Measurements from ENCODE around the gene ECM1.

The ECM1 gene

DNA sequence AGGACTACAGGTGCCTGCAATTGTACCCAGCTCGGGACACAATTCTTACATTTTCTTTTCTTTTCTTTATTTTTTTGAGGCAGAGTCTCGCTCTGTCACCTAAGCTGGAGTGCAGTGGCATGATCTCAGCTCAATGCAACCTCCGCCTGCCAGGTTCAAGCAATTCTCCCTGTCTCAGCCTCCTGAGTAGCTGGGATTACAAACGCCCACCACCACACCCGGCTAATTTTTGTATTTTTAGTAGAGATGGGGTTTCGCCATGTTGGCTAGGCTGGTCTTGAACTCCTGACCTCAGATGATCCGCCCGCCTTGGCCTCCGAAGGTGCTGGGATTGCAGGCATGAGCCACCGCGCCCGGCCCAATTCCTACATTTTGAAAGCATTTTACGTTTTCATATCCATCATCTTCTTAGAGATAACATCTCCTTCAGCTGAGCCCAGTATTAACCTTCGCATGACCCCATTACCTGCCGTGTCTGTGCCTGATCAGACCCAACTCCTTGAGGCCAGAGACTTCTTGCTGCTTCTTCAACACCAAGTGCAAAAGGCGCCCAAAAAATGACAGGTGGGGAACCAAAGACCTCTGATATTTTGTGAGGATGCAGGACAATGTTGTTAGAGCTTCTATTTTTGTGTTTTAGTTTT, 38.5 kb downstream of the ECM1 start:
- DNase-seq, result no peak

DNA sequence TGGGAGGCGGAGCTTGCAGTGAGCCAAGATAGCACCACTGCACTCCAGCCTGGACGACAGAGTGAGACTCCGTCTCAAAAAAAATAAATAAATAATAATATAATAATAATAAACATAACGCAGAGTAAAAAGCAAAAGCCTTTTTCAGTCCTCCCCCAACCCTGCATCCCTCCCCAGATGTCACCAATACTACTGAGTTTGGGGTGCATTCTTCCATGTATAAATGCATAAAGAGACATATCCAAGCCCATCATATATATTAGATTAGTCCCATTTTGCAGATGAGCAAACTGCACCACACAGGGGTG, 40.4 kb downstream of the ECM1 start:
- DNase-seq, result no peak

DNA sequence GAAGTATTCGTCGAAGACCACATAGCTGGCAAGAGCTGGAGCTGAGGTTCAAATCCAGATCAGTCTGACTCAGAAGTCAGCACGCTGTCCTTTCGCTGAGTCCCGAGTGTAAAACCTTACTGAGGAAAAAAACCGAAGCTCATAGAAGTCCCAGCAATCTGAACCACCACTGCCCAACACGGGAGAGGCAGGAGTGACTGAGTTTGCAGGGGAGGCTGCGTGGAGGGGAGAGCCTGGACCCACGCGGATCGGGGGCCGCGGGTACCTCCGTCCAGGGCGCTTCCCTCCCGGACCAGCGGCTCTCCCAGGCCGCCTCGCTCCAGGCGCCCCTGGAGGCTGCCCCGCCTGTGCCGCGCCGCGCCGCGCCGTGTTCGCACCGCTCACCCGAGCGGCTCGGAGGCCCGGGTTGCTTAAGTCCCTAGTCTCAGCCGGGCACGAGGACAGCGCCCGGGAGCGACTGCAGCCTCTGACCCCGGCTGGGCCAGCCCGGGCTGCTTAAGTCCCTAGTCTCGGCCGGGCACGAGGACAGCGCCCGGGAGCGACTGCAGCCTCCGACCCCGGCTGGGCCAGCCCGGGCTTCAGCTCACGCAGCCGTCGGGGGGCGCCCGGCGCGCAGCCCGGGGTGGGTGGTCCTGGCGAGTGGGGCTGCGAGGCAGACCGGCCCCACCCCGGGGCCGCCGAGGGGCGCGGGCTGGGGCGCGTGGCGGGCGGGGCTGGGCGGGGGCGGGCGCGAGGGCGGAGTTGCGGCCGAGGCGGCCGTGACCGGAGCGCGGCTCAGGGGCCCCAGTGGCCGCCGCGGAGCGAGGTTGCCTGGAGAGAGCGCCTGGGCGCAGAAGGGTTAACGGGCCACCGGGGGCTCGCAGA, 41.0 kb downstream of the ECM1 start, which contains the start of gene ADAMTSL4:
ADAMTSL4 (plus strand) TSS at position 777 of the 864 bp plus-strand sequence. CDS start 2,881 bp downstream, outside the sequence.
- DNase-seq, result peak; percentile 54

DNA sequence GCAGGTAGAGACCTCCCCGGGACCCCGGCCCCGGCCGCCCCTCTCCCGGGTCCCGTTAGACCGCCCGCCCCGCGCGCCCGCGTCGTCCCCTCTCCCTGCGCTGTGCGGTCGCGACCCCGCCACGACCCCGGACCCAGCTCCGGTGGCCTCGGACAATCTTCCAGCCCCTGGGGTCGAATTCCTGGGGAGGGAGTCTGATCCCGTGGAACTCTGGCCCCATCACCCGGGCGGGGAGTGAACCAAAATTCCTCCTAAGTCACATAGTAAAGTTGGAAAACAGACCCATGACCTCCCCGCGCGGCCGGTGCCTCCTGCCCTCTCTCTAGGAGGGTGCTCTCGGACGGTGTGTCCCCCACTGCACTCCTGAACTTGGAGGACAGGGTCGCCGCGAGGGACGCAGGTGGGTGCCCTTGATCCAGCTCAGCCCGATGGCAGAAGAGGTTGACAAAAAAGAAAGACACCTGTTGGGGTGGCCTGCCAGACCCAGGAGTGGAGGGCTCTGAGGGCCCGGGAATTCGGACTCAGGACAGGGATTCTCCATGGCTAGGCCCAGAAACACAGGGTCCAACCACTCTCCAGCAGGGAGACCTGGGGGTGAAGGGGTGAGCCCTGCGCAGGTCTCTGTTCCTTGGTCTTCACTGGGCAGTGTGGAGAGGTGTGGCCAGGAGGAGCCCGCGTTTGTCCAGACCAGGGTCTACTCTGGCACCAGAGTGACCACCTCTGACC, 41.8 kb downstream of the ECM1 start:
- no peak for DNase-seq

DNA sequence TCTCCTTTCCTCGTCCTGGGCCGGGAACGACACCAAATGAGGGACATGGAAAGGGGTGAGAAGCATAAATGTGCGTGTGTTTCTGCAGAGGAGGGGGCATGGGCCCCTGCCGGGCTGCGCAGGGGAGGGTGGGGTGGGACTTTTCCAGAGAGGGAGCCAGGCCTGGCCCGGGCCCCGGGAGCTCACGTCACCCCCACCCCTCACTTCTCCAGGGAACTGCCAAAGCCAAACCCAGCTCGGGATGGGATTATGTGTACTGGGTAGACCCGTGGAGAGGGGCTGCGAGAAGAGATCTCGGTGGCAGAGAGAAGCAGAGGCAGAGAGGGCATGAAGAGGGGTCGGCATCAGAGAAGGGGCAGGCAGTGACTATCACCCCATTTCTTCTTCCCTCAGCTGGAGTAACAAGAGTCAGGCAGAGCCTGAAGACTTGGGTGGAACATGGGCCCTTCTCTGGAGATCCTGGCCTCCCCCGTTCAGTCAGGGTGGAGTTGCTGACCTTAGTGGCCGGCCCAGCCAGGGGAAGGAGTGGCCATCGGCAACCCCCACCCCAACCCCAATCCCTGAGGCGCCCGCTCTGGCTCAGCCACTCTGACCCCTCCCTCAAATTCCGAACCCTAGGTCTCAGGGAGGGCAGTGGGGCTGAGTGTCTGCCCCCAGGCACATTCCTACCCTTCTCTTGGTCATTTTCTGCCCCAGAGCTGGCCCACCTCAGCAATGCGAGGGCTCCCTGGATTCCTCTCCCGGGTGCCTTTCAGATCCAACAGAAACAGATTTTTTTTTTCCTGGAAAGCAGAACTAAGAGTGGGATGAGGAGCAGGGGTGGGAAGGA, 42.5 kb downstream of the ECM1 start:
- no peak for DNase-seq

DNA sequence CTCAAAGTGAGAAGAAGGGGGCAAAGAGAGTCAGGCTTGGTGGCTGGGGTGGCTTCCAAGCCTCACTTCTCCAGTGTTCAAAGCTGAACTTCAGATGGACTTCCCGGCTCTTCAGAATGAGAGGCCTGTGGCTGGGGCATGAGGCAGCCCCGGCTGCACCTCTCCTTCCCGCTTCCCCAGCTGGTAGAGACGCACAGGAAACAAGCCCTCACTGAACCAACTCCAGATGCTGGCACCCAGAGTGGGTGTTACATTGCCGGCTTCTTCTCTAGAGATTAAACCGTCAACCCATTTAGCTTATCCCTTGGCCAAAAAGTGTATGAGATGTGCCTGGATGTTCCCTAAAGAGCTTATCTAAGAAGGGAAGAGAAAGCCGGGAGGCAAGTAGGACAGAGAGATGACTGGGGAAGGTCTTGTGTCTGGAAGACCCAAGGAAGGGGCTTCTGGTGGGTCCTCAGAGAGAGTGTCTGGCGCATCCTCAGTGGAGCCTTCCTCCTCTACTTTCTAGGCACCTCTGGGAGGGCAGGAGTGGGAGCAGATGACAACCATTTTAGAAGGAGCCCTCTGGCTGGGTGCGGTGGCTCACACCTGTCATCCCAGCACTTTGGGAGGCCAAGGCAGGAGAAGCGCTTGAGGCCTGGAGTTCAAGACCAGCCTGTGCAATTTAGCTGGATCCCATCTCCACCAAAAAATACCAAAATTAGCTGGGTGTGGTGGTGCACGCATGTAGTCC, 43.3 kb downstream of the ECM1 start:
- DNase-seq, result no peak

DNA sequence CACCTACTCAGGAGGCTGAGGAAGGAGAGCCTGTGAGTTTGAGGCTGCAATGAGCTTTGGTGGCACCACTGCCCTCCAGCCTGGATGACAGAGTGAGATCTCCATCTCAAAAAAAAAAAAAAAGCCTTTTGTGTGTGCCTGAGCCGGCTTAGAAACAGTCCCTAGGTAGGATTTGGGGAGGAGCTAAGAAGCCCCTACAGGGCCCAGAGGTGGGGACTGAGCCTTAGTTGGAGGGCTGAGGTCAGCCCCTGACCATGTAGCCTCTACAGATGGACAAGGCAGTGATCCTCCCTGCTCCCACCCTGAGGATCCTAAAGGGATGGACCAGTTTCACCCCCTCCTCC, 43.8 kb downstream of the ECM1 start:
- no peak for DNase-seq

DNA sequence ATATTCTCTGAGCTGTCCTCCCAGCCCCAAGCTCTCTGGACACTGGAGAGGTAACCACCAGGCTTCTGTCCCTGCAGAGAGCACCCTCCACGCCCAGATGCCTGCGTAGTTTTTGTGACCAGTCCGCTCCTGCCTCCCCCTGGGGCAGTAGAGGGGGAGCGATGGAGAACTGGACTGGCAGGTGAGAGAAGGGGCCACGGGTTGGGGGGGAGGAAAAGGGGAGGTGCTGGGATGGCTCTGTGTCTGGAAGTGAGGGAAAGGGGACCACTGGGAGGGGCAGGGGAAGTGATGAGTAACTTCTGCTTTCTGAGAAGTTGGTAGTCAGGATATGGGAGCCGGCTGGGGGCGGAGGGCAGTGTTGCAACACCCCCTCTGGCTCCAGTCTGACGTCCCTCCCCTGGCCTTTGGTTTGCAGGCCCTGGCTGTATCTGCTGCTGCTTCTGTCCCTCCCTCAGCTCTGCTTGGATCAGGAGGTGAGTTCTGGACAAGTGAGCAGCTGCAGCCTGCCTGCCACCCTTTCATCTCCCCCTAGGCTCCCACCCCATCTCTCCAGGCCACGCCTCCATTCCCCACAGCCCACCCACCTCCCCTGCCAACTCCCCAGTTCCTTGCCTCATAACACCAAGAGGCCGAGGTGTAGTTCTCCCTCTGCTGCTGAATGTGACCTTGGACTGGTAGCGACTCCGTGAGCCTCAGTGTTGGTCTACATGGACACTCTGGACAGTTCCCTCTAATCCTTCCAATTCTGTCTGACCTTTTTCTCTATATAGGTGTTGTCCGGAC, 44.4 kb downstream of the ECM1 start:
- peak; percentile 41 for DNase-seq

DNA sequence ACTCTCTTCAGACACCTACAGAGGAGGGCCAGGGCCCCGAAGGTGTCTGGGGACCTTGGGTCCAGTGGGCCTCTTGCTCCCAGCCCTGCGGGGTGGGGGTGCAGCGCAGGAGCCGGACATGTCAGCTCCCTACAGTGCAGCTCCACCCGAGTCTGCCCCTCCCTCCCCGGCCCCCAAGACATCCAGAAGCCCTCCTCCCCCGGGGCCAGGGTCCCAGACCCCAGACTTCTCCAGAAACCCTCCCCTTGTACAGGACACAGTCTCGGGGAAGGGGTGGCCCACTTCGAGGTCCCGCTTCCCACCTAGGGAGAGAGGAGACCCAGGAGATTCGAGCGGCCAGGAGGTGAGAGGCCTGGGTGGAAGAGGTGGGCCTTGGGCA, 45.0 kb downstream of the ECM1 start:
- no peak for DNase-seq

DNA sequence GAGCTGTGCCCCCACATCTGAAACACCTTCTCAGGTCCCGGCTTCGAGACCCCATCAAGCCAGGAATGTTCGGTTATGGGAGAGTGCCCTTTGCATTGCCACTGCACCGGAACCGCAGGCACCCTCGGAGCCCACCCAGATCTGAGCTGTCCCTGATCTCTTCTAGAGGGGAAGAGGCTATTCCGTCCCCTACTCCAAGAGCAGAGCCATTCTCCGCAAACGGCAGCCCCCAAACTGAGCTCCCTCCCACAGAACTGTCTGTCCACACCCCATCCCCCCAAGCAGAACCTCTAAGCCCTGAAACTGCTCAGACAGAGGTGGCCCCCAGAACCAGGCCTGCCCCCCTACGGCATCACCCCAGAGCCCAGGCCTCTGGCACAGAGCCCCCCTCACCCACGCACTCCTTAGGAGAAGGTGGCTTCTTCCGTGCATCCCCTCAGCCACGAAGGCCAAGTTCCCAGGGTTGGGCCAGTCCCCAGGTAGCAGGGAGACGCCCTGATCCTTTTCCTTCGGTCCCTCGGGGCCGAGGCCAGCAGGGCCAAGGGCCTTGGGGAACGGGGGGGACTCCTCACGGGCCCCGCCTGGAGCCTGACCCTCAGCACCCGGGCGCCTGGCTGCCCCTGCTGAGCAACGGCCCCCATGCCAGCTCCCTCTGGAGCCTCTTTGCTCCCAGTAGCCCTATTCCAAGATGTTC, 45.6 kb downstream of the ECM1 start:
- no peak for DNase-seq

DNA sequence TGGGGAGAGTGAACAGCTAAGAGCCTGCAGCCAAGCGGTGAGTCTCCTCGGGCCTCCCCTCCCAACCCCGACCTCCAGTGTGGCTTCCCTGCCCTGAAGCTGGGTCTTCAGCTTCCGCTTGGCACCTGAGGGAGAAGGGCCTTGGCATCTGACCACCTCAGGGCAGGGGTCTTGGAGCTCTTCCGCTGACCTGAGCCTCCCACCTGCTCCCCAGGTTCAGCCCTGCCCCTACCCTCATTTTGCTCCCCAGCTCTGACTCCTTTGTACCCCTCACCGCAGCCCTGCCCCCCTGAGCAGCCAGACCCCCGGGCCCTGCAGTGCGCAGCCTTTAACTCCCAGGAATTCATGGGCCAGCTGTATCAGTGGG, 46.2 kb downstream of the ECM1 start:
- no peak for DNase-seq

DNA sequence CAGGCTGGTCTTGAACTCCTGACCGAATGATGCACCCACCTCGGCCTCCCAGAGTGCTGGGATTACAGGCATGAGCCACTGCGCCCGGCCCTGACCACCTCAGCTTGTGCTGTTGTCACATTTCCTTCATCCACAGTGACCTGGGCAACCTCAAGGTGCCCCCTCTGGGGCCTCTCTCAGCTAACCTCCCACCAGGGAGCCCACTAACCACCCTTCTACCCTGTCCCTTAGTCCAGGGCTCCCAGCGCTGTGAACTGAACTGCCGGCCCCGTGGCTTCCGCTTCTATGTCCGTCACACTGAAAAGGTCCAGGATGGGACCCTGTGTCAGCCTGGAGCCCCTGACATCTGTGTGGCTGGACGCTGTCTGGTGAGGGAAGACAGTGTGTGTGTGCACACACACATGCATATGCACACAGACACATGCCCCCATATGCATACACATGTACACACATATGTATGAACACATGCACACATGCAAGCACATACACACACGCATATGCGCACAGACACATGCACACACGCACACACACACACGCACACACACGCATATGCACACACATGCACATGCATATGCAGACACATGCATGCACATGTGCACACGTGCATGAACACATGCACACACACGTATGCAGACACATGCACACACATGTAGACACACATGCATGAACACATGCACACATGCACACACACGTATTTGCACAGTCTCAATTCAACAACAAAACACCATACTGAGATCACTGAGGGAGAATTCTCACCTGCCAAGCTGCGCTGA, 47.5 kb downstream of the ECM1 start:
- DNase-seq, result no peak

DNA sequence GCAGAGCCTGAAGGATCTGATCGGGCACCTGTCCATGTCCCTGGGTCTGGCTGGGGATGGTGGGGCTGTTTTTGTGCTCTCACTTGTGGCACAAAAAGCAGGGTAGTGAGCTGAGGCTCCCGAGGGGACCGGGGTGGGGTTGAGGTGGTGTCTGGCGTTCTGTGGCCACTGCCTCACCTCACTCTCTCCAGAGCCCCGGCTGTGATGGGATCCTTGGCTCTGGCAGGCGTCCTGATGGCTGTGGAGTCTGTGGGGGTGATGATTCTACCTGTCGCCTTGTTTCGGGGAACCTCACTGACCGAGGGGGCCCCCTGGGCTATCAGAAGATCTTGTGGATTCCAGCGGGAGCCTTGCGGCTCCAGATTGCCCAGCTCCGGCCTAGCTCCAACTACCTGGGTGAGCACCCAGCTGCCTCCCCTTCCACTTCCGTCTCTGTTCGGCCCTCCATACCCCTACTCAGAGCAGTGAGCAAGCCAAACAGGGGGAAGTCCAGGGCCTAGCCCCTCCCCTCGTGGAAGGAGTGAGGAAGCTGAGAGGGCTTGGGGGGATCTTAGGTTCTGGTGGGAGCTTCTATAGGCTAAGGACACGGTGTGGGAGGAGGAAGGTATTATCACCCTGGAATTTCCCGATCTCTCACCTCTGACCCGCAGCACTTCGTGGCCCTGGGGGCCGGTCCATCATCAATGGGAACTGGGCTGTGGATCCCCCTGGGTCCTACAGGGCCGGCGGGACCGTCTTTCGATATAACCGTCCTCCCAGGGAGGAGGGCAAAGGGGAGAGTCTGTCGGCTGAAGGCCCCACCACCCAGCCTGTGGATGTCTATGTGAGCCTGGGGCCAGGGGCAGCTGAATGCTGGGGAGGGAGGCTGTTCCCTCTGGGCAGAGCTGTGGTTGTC, 48.3 kb downstream of the ECM1 start:
- DNase-seq, result no peak

DNA sequence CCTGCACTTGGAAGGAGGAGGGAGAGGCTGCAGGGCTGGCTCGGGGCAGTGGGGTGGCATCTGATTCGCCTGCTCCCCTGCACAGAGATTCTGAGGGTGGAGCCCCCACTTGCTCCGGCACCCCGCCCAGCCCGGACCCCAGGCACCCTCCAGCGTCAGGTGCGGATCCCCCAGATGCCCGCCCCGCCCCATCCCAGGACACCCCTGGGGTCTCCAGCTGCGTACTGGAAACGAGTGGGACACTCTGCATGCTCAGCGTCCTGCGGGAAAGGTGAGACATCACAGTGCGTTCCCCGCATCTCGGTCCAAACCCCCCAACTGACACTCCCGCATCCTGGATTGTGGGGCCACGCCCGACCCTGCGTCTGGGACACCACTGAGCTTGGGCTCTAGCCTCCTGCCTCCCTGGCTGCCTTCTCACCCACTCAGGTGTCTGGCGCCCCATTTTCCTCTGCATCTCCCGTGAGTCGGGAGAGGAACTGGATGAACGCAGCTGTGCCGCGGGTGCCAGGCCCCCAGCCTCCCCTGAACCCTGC, 49.2 kb downstream of the ECM1 start:
- DNase-seq, result no peak

DNA sequence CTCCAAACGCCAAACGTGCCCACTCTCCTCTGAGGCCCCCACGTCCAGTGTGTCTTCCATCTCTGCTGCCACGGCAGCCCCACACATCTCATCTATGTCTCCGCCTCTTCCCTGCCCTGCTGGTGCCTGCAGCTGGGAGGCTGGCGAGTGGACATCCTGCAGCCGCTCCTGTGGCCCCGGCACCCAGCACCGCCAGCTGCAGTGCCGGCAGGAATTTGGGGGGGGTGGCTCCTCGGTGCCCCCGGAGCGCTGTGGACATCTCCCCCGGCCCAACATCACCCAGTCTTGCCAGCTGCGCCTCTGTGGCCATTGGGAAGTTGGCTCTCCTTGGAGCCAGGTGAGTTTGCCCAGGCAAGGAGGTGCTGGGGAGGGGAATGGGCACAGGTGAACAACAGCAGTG, 49.9 kb downstream of the ECM1 start:
- DNase-seq, result no peak

DNA sequence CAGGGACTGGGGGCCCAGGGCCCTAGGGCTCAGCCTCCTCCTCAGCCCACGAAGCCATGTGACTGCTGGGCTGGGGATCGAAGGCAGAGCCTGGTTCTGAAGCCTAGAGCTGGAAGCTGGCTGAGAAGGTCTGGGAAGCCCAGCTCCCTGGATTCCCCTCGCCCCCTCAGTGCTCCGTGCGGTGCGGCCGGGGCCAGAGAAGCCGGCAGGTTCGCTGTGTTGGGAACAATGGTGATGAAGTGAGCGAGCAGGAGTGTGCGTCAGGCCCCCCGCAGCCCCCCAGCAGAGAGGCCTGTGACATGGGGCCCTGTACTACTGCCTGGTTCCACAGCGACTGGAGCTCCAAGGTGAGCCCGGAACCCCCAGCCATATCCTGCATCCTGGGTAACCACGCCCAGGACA, 50.4 kb downstream of the ECM1 start:
- no peak for DNase-seq

DNA sequence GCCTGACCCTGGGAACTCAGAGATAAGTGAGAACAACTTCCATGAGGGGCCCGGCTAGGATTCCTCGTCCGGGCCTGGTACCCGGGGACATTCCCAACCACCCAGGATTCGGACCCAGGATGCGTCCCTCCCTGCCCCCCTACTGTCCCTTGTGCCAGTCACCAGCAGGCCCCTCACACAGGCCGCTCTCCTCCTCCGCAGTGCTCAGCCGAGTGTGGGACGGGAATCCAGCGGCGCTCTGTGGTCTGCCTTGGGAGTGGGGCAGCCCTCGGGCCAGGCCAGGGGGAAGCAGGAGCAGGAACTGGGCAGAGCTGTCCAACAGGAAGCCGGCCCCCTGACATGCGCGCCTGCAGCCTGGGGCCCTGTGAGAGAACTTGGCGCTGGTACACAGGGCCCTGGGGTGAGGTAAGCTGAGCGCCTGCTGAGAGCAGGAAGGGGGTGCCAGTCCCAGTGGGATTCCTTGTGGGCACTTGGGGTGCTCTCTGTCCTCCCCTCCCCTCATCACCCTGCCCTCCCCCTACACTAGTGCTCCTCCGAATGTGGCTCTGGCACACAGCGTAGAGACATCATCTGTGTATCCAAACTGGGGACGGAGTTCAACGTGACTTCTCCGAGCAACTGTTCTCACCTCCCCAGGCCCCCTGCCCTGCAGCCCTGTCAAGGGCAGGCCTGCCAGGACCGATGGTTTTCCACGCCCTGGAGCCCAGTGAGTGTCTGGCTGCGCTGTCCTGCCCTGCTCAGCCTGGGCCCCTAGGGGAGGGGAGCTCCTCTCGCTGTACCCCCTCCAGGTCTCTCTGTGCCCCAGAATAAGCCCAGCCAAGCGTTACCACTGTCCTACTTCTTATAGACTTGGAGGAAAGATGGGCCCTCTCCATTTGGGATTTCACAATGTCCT, 51.1 kb downstream of the ECM1 start:
- no peak for DNase-seq

DNA sequence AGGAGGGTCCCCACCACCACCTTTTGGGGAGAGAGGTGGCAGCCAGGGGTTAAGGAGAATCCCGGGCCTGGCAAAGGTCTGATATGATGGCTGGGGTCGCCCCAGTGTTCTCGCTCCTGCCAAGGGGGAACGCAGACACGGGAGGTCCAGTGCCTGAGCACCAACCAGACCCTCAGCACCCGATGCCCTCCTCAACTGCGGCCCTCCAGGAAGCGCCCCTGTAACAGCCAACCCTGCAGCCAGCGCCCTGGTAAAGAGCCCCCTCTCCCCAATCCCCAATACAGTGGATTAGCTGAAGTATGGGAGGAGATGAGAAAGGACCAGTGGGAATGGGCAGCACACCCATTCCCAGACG, 51.7 kb downstream of the ECM1 start:
- DNase-seq, result no peak
